Bladder microvascular endothelial cell (primary cell): ENCODE measurements around the gene TMEM266. TPM values are rescaled to one million over a fixed set of nuclear protein-coding genes. Genes with fewer than 3 reads are reported as not detected.

Source experiments
- total RNA-seq: library from RNA; depleted of rRNA; stranded (reverse); fragments of >200 nt; gene quantifications from 2 replicates; pipeline ENCODE4 v1.2.3, GENCODE V29; 2014

TMEM266 gene, protein sequence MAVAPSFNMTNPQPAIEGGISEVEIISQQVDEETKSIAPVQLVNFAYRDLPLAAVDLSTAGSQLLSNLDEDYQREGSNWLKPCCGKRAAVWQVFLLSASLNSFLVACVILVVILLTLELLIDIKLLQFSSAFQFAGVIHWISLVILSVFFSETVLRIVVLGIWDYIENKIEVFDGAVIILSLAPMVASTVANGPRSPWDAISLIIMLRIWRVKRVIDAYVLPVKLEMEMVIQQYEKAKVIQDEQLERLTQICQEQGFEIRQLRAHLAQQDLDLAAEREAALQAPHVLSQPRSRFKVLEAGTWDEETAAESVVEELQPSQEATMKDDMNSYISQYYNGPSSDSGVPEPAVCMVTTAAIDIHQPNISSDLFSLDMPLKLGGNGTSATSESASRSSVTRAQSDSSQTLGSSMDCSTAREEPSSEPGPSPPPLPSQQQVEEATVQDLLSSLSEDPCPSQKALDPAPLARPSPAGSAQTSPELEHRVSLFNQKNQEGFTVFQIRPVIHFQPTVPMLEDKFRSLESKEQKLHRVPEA
- not detected in 2 replicates for total RNA-seq

GRCh38 chr15:76059320-76060117, at the start of gene TMEM266:
Gene TMEM266 (plus strand): TSS chr15:76059985. CDS start chr15:76134264, 74,279 bp downstream.

DNA sequence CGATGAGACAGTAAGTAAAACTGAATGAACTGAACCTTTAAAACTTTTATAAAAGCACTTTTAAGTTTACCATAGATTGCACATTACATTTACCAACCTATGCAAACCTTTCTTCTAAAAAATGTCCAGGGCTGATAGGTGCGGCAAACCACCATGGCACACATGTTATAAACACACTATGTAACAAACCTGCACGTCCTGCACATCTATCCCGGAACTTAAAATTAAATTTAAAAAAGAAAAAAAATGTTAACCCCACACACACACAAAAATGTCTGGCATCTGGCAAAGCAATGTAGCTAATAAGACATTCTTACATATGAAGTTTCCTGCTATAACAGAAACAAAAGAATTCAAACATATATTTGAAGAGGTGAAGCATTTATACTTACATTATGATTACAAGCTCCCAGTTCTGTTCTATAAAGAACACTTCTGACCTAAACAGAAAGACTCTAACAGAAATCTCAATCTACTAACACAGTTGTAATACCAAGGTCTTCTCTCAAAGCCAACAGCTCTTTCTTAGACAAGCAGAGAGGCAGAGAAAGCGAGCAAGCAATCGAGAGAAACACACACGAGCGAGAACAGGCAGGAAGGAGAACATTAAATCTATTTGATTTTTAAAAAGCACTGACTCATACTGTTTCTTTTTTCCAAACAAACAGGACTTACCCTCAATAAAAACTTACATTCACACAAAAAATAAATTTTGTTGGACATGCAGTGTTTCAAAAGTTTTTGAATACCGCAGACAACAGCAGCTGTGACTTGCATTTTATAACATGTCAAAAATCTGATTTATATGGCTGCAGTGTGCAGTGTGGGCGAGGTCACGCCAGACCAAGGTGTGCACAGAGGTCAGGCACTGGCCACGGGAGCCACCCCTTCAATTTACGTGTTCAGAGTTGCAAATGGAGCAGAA, 47.9 kb upstream of the TMEM266 start, which contains the start of gene NRG4:
TSS of gene NRG4 (minus strand) at position 798 of the 925 bp plus-strand sequence. CDS start 1,194 bp downstream, outside the sequence.

Other genes starting within 250 kb of the TMEM266 start
- gene UBE2Q2, start 216.5 kb upstream of the TMEM266 start, total RNA-seq: 30.3 and 58.5 TPM in 2 replicates
- 51.6 and 83.6 TPM in 2 replicates for gene FBXO22, start 156.1 kb upstream of the TMEM266 start, total RNA-seq
- not detected in 2 replicates for gene NRG4, start 47.6 kb upstream of the TMEM266 start, total RNA-seq